GM19467 (cell line): Measurements from ENCODE around the gene ZSCAN22.
"Not testable (repeated sequence)": the region's sequence is repeated elsewhere in the genome, so short reads cannot be mapped to it uniquely, and the experiment has no call there.

Source experiments
- ATAC-seq: cut with Tn5 transposase; IDR thresholded peaks from one replicate; pipeline ENCODE4 v1.9.1; 2021; ENCODE audit warnings: mild to moderate bottlenecking, moderate library complexity; ENCODE audit not compliant: unreplicated experiment

ZSCAN22 gene

GRCh38 chr19:58326914-58327726, at the start of gene ZSCAN22:
TSS of gene ZSCAN22 (plus strand) at chr19:58326994. CDS start at chr19:58334803, 7,809 bp downstream.
- peak; percentile 79 for ATAC-seq

DNA sequence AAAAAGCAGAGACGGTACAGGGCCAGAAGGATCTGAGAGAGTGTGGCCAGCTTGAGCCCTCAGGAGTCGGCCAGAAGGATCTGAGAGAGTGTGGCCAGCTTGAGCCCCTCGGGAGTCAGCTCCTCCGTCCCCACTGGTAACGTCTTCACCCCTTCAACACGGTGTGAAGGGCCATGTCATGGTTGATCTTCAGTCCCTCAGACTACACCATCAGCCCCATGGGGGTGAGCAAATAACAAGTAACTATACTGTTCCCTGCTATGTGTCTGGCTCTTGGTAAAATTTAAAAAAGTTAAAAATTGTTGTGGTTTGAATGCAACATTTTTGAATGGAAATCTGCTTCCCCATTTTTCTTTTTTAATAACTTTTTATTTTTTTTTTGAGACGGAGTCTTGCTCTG, 49.6 kb upstream of the ZSCAN22 start:
- no peak for ATAC-seq

DNA sequence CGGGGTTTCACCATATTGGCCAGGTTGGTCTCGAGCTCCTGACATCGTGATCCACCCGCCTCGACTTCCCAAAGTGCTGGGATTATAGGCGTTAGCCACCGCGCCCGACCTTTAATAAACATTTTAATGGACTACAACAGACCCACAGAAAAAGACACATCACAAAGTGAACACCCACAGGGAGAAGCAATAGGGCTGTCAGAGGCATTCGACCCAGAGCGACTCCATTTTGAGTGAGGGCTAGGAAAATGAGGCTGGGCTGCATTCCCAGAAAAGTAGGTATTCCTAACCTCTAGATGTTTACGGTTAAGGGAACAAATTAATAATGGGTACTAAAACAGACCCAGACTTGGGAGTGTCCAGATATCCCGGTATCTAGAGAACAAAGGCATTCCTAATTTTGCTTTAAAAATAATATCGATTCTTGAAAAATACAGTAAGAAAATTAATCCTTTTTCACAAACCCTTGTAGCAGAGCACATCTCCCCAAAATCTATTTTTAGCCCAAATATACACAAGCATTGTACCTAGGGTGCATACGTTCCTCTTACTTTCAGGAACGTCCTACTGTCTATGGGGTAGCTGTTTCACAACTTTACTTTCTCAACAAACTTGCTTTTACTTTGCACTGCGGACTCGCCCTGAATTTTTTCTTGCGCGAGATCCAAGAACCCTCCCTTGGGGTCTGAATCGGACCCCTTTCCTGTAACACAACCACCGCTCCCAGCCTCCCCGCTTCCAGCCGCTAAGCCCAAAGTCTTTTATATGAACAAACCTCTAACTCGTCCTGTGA, 48.9 kb upstream of the ZSCAN22 start:
- ATAC-seq, result no peak

GRCh38 chr19:58278541-58279041, 48.2 kb upstream of the ZSCAN22 start, which contains the start of gene ZNF8:
TSS of gene ZNF8 (plus strand) at chr19:58278955. CDS start at chr19:58279082, 127 bp downstream.
- peak; percentile 96 for ATAC-seq

DNA sequence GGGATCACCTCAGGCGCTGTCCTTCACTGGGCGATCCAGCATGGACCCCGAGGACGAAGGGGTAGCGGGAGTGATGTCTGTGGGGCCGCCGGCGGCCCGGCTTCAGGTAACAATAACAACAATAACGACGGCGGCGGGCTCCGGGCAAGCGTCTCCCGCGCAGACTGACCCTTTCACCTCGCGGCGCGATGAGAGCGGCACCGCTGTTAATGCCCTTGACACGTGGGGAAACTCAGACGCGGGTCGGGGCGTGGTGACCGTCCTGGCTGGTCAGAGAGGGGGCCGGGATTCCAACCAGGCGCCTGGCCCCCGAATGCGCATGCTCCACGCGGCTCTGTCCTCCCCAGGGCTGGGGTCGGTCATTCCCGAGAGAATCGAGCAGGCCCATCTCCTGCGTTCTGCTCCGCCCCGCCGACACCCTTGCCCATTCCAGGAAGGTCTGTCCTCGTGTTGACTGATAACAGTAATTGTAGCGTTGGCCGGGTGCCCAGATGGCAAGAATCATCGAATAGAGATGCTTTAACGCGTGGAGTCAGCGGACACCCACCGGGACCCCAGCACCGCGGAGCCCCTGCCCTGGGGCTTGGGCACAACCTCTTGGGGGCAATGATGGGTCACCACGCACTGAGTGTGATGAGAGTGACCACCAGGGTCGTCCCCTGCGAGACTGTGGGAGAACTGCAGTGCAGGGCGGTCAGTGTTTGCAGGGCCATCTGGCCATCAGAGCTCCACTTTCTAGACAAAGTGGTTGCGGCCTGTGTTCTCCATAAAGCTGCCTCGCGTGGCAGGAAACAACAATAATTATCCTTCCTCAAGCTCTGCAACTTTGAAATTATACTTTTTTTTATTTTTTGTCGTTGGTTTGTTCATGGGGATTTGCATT, 47.5 kb upstream of the ZSCAN22 start:
- ATAC-seq, result no peak

- no peak for ATAC-seq
Observed at GRCh38 chr19:58279925-58280316, 46.9 kb upstream of the ZSCAN22 start.

GRCh38 chr19:58284199-58284598, 42.6 kb upstream of the ZSCAN22 start:
- no peak for ATAC-seq

DNA sequence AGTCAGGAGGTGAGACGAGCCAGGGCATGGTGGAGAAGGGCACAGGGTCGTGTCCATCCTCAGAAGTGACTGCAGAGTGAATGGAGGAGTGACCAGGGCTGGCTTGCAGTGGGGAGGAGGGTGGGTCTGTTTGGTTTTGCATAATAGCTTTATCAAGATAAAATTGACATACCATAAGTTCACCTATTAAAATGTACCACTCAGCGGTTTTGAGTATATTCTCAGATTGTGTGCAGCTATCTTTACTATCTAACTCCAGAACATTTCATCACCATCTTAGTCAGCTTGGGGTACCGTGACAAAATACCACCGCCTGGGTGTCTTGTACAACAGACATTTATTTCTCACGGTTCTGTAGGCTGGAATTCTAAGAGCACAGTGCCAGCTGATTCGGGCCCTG, 34.9 kb upstream of the ZSCAN22 start:
- ATAC-seq, result no peak

DNA sequence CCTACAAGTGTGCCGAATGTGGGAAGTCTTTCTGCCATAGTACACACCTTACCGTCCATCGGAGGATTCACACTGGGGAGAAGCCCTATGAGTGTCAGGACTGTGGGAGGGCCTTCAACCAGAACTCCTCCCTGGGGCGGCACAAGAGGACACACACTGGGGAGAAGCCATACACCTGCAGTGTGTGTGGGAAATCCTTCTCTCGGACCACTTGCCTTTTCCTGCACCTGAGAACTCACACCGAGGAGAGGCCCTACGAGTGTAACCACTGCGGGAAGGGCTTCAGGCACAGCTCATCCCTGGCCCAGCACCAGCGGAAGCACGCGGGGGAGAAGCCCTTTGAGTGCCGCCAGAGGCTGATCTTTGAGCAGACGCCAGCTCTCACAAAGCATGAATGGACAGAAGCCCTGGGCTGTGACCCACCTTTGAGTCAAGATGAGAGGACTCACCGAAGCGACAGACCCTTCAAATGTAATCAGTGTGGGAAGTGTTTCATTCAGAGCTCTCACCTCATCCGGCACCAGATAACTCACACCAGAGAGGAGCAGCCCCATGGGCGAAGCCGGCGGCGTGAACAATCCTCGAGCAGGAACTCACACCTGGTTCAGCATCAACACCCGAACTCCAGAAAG, 31.9 kb upstream of the ZSCAN22 start:
- ATAC-seq, result no peak

GRCh38 chr19:58296104-58296503, 30.7 kb upstream of the ZSCAN22 start:
- no peak for ATAC-seq

DNA sequence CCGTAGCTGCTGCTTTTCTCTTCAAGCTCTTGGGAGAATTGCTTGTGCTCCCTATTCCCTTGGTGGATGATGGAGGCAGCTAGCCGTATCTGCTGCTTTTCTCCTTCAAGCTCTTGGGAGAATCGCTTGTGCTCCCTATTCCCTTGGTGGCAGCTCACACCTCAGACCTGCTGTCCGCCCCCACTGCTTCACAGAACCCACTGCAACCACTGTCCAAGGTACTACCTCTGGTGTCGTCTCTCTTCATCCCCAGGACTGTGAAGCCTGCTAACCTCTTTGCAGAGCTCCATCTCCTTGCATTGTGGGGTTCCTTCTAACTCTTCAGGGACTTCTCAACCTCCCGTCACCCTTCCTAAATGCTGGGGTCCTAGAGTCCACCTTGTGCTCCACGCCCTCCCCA, 26.2 kb upstream of the ZSCAN22 start:
- ATAC-seq, result no peak

DNA sequence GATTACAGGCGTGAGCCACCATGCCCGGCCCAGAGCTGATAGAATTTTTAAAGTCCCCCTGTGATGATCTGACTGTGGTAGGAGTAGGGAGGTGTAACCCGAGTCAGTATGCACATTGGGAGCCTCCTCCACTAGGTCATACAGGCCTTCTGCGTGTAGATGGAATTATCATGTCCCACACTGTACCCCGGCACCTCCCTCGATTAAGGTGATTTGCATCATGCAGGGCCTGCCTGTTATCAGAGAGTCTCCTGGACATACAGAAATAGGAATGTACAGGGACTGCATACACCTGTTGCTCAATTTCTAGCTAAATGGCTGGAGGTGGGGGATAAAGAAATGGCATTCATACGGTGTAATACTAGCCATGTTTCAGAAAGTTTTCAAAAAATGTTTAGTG, 22.5 kb upstream of the ZSCAN22 start:
- ATAC-seq, result no peak

- peak; percentile 2 for ATAC-seq
Observed at GRCh38 chr19:58304748-58305064, 22.1 kb upstream of the ZSCAN22 start.

DNA sequence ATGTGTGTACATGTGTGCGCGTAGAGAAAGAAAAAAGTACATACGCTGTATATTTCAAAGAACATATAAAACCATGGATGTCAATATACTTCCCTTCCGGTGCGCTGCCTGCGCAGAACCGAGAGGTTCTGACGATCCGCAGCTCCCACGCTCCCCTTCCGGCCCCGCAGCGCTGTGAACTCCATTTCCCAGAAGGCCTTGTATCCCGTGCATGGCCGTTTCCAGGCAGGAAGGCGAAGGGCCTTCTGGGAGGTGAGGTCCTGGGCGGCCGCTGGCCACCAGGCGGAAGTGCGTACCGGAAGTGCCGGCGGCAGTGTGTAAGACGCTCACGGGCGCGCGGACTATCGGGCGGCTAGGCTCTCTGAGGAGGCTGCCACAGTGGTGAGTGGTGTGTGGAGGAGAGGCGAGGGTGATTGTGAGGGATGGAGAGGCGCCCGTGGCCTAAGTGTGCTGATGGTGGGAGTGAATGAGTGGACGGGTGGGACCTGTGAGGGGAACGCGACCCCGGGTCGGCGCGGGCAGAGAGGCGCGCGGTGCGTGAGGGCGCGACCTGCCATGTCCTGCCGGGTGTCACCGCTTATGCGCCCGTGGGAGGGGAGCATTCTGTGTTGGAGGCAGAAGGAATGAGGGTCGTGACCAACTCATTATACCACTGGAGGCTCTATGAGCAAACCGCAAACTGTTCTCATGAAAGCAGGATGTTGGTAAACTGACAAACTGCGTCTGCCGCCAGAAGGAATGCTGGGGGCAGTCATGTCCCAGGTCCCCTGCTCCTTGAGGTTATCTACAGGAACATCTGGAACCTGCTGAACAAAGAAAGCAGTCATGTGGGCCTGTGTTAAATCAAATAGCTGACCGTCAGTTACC, 21.5 kb upstream of the ZSCAN22 start, which contains the start of gene ERVK3-1:
TSS of gene ERVK3-1 (plus strand) at position 313 of the 867 bp plus-strand sequence. CDS start 6,792 bp downstream, outside the sequence.
- peak; percentile 96 for ATAC-seq

GRCh38 chr19:58305932-58306323, 20.9 kb upstream of the ZSCAN22 start:
- no peak for ATAC-seq

DNA sequence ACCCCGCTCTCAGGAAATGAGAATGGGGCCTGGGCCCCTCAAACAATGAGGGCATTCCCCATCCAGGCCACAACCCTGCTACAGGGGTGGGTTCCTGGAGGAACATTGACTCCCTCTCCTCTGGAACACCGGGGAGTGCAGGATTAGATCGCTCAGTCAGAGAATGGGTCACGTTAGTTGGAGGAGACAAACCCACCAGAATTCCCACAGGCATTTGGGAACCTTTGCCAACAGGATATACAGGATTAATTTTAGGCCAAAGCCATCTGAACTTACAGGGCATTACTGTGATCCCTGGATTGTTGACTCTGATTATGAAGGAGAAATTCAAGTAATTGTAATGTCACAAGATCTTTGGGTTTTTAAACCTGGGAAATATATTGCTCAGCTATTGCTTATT, 19.1 kb upstream of the ZSCAN22 start:
- no peak for ATAC-seq

DNA sequence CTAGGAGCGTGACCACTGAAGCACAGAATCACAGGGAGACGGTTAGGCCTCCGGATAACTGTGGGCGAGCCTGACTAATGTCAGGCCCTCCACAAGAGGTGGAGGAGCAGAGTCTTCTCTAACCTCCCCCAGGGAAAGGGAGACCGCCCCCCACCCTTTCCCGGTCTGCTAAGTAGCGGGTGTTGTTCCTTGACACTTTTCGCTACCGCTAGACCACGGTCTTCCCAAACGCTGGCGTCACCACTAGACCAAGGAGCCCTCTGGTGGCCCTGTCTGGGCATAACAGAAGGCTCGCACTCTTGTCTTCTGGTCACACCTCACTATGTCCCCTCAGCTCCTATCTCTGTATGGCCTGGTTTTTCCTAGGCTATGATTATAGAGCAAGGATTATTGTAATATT, 16.1 kb upstream of the ZSCAN22 start:
- not testable (repeated sequence) for ATAC-seq

DNA sequence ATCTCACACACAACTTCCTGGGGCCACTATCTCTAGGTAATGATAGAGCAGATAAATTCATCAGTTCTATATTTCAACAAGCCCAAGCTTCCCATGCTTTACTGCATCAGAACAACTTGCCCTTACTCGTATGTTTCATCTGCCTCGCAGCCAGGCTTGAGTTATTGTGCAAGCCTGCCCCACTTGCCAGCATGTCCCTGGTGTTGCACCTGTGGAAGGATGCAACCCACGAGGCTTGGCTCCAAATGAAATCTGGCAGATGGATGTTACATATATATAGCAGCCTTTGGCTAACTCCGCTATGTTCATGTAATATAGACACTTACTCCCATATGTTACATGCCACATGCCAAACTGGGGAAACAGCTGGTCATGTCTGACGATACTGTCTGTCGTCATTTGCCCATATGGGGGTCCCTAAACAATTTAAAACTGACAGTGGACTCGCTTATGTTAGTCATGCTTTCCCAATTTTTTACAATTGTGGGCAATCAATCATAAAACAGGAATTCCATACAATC, 15.4 kb upstream of the ZSCAN22 start:
- no peak for ATAC-seq

DNA sequence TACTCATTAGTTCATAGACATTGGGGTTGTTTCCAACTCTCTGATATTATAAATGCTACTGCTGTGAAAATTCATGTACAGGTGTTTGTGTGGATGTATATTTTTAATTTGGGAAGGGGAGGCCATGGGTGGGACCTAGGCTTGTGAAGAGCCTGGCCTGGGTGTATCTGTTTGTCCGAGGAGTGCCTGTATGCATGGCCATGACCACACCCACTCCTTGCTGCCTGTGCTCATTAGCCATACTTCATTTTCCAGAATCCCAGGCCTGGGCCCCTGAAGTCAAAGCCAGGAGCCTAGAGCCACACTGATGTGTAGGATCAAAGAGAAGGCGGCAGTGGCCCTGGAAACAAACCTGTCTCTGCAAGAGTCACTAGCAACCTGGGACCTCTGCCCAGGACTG, 11.2 kb upstream of the ZSCAN22 start:
- no peak for ATAC-seq
